IPS-15b (cell line): ENCODE results near the gene ARSG.

Experiments used
- H3K27me3 ChIP-seq: one replicate; pipeline ENCODE4 v1.6.1; 2013; ENCODE audit warnings: low read length; ENCODE audit not compliant: control insufficient read depth, insufficient read depth
- H3K36me3 ChIP-seq: one replicate; pipeline ENCODE4 v1.6.1; 2013; ENCODE audit warnings: low read length; ENCODE audit not compliant: control insufficient read depth, insufficient read depth
- H3K4me1 ChIP-seq: one replicate; pipeline ENCODE4 v1.6.1; 2013; ENCODE audit warnings: mild to moderate bottlenecking, low read length; ENCODE audit not compliant: control insufficient read depth, insufficient read depth
- H3K4me3 ChIP-seq: one replicate; pipeline ENCODE4 v1.5.1; 2013; ENCODE audit warnings: low read depth, low read length
- H3K9ac ChIP-seq: one replicate; pipeline ENCODE4 v1.6.1; 2013; ENCODE audit warnings: low read depth, mild to moderate bottlenecking, low read length
- H3K9me3 ChIP-seq: one replicate; pipeline ENCODE4 v1.6.1; 2013; ENCODE audit warnings: mild to moderate bottlenecking, low read length; ENCODE audit not compliant: control insufficient read depth, insufficient read depth

Gene ARSG

DNA sequence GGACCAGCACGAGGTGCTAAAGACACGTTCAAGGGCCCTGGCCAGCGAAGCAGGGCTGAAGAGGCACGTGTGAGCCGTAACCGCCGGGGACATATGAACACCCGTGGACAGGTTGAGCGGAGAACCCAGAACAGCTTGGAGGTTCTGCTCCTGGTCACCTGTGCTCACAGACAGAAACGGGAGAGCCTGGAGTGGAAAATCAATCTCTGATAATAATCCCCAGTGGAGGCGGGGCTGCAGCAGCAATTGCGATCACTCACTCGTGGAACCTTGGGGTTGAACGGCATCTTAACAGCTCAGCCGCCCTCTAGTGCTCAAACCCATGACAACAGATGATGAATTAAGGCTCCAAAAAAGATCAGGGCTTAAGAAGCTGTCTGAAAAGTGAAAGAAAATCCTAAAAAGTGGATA, 140.4 kb downstream of the ARSG start:
- H3K4me3 ChIP-seq: no peak overlapping the region
- H3K9ac ChIP-seq: no peak overlapping the region
- no peaks in the 10 kb centered on the region for H3K4me1 ChIP-seq
- H3K9me3 ChIP-seq: no peaks in the 10 kb centered on the region
- peaks cover 9% of the 10 kb centered on the region for H3K36me3 ChIP-seq
- no peaks in the 10 kb centered on the region for H3K27me3 ChIP-seq

DNA sequence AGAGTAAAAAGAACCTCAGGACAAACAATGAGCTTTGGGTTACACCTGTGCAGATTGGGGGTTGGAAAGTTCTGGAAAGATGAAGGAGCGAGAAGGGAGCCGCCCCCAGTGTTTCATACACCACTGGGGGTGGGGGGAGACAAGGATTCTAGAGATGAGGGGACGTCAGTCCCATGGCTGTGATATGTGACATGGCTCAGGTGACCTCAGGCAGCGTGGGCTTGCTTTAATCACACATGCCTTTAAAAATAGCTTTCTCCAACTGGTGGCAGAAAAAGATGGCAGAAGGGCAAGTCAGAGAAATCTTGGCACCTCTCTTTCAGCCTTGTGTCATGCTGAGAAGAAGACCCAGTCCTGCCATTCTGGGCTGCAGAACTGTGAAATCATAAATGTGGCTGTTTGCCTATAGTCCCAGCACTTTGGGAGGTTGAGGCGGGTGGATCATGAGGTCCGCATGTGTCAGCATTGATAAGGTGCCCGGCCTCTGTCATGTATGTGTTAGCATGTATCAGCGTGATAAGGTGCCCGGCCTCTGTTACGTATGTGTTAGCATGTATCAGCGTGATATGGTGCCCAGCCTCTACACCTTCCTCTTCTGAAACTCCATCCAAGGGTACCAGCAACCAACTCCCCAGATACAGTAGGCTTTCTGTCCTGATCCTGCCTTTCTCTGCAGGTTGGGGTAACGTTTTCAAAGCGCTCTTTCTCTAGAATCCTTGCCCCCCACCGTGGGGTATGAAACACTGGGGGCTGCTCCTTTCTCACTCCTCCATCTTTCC, 141.0 kb downstream of the ARSG start:
- Histone ChIP-seq H3K4me3 (no peak overlapping the region), H3K27me3 (no peaks in the 10 kb centered on the region), H3K4me1 (no peaks in the 10 kb centered on the region), H3K36me3 (peaks cover 9% of the 10 kb centered on the region), H3K9me3 (no peaks in the 10 kb centered on the region), H3K9ac (no peak overlapping the region)

DNA sequence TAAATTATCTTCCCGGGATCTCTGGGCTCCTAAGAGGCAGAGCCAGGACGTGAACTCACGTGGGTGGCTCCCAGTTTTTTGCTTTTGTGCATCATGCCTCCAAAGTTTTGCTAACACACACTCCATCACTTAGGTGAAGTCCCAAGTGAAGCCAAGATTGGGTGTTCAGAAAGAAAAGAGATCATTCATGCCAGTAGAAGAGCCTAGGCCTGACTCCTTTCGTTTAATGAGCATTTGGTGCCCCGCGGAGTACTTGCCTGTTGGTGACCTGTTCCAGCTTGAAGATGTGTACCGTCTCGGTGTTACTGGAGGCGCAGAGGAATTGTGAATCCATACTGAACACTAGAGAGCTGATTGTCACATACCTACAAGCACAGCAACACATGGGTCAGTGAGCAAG, 141.9 kb downstream of the ARSG start:
- no peak overlapping the region for H3K4me3 ChIP-seq
- no peaks in the 10 kb centered on the region for H3K9me3 ChIP-seq
- H3K27me3 ChIP-seq: no peaks in the 10 kb centered on the region
- no peak overlapping the region for H3K9ac ChIP-seq
- no peaks in the 10 kb centered on the region for H3K4me1 ChIP-seq
- H3K36me3 ChIP-seq: peaks cover 9% of the 10 kb centered on the region

DNA sequence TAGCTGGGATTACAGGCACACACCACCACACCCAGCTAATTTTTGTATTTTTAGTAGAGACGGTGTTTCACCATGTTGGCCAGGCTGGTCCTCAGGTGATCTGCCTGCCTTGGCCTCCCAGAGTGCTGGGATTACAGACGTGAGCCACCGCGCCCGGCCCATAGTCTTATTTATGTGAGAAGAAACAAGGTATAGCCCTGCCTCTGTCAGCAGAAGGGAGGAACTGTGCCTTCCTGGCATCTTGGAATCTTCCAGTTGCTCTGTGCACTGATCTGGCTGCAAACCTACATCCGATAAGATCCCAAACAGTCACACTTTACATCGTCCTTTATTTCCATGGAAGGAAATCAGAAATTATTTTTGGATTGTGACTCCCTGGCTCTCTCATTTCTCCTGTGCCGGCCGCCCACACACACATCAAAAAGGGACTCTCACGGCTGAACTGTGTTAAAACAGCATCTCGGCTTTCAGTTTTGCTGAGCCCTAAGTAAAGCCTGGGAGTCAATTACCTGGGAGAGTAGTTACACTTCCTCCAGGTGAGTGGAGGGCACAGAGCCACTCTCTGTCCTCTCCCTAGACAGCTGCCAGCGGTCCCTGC, 142.7 kb downstream of the ARSG start:
- Histone ChIP-seq H3K9me3 (no peaks in the 10 kb centered on the region), H3K27me3 (no peaks in the 10 kb centered on the region), H3K4me1 (no peaks in the 10 kb centered on the region), H3K36me3 (peaks cover 9% of the 10 kb centered on the region), H3K9ac (no peak overlapping the region), H3K4me3 (no peak overlapping the region)

DNA sequence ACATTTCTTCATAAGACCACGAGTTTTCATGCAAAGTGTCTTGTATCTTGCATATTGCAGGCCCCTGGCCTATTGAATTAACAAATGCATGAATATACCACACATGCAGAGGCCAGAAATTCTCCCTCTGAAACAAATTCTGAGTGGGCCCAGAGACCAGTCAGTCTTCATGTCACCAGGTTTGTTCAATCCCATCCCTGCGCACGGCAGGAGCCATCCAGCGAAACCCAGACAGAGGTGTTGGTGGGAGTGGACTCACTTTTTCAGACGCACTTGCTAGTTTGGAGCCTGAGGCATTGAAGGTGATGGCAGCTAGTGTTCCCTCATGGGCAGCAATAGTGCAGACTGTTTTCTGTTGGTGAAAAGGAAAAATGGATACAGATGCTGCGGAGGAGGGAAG, 144.1 kb downstream of the ARSG start:
- Histone ChIP-seq H3K27me3 (no peaks in the 10 kb centered on the region), H3K4me1 (no peaks in the 10 kb centered on the region), H3K36me3 (peaks cover 9% of the 10 kb centered on the region), H3K9me3 (no peaks in the 10 kb centered on the region), H3K9ac (no peak overlapping the region), H3K4me3 (no peak overlapping the region)

DNA sequence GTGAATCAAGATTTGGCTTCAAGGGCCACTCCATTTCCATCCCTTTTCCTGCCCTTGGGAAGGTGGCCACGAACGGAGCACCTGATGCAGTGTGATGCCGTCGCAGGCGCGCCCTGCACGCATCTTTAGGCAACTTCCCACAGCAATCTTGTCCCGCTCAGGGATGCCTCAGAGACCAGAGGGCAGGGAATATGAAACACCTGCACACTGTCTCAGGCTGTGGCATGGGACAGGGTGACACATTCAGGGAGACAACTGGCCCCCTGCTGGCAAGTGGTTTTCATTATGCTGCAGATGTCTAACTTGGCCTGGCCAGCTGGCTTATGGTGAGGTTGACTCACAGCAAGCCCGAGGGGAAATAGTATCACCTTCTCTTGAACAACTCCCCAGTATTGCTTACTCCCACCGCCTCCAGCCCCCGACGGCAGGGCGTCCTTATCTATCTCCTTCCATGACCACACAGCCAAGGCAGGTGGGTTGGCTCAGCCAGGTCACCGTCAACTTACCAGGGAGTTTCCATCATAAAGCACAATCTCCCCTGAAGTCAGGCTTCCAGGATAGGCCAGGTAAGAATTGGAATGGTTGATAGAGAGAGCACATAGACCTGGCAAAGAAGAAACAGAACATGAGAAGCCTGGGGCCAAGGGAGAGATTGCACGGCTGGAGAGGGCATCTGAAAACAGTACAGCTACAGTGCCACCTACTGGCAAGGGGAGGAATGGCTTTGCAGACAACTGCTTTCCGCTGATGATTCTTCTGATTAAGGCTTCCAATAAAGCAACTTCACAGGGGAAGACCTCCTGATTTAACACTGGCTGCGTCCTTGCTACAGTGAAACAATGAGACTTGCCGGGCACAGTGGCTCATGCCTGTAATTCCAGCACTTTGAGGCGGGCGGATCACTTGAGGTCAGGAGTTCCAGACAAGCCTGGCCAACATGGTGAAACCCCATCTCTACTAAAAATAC, 144.9 kb downstream of the ARSG start:
- Histone ChIP-seq H3K9me3 (no peaks in the 10 kb centered on the region), H3K4me3 (no peak overlapping the region), H3K27me3 (no peaks in the 10 kb centered on the region), H3K9ac (no peak overlapping the region), H3K4me1 (no peaks in the 10 kb centered on the region), H3K36me3 (peaks cover 9% of the 10 kb centered on the region)

DNA sequence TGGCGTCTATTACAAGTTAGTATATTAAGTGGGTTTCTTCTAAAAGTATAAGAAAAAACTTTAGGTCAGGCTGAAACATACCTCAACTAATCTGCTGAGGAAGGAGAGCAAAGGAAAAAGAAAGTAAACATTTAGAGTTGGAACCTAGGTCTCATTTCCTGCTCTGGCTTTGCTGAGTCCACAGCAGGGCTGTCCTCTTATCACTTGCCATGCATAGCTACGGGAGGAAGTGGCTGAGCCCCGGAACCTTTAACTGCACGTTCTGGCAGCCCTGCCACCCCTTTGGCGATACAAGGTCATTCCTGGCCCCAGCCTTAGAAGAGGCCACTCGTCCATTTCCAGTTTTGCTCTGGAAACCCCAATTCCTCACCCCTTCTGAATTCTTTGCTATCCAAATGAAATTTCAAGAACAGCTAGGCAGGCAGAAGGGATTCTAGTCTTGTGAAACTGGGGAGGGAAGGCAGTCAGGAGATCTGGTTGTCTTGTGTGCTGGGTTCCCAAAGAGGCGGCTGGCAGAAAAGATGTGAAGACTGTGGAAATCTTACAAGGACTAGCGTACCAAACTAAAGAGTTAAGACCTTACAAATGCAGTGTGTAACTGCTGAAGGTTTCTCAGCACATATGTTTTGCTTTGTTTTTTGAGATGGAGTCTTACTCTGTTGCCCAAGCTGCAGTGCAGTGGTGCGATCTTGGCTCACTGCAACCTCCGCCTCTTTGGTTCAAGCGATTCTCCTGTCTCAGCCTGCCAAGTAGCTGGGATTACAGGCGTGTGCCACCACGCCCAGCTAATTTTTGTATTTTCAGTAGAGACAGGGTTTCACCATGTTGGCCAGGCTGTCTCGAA, 146.9 kb downstream of the ARSG start:
- no peaks in the 10 kb centered on the region for H3K4me1 ChIP-seq
- peaks cover 8% of the 10 kb centered on the region for H3K36me3 ChIP-seq
- no peaks in the 10 kb centered on the region for H3K9me3 ChIP-seq
- no peak overlapping the region for H3K4me3 ChIP-seq
- H3K9ac ChIP-seq: no peak overlapping the region
- no peaks in the 10 kb centered on the region for H3K27me3 ChIP-seq

DNA sequence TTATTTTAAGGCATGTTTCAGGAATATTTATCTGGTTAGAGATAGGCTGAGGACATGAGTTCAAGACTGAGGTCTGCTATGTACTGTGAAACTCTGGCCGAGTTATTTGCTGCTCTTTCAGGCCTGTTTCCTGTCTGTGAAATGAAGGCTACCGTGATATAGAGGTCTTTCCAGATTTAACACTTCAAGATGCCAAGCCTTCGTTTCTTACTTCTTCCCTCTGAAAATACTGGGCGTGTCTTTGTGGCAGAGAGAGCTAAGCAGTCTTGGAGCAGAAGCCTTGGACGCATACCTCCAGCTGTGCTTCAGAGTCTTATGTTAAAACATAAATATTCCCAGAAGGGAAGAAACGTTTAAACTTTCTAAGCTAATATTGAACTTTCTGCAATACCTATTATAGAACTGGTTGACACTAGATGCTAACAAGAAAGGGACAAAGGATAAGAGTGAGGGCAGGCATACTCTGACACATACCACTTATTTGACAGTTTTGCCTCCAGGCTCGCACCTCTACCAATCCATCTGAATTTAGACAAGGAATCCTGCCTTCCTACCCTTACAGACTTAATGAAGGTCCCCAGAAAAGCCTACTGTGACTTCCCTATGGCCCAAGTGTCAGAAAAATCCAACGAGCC, 148.5 kb downstream of the ARSG start:
- Histone ChIP-seq H3K9ac (no peak overlapping the region), H3K27me3 (no peaks in the 10 kb centered on the region), H3K4me1 (no peaks in the 10 kb centered on the region), H3K4me3 (no peak overlapping the region), H3K9me3 (no peaks in the 10 kb centered on the region), H3K36me3 (peaks cover 6% of the 10 kb centered on the region)

DNA sequence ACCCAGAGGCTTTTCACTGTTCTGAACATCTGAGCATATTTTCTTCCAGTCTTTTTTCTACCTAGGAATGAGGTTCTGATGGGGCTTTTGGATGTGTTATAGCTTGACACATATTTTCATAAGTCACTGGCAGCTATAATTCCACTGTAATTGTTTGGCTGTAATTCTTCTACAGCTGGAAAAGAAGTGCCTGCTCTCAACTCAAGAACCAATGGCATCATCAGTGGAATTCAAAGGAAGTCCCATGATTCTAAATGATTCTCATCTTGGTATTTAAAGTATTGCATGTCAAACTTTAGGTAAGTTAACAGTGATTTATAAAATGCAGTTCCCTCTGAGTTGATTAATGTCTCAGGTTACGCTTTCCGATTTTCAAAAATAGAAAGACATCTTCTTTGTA, 149.2 kb downstream of the ARSG start:
- Histone ChIP-seq H3K4me1 (no peaks in the 10 kb centered on the region), H3K27me3 (no peaks in the 10 kb centered on the region), H3K9me3 (no peaks in the 10 kb centered on the region), H3K4me3 (no peak overlapping the region), H3K36me3 (peaks cover 2% of the 10 kb centered on the region), H3K9ac (no peak overlapping the region)

DNA sequence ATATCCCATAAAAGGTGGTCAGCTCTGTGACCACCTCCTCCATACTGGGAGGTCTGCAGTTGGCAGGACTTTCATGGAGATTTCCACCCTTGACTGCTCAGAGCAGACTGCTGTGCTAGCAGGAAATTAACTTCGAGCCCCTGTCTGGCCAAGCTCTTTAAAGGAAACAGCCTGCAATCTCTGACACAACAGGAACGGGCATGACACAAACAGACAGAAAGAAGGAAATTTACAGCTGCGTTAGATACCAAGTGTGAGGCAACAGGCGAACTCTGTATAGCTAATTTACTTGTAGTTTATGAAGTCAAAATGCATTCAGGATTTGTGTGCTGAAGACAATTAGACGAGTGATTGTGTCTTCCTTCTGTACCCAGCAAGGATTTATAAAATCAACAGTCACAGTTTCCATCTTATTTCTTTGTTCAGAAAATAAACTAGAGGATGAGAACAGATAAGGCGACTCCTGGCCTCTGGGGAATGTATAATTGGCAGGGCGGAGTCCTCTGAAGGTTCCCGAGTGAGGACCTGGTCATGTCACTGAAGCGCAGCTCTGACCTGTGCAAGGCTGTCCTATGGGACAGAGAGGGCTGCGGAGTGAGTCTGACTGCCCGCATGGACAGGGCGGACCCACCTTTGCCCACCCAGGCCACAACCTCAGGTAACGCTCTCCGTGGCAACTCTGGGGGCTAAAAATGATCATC, 149.9 kb downstream of the ARSG start:
- Histone ChIP-seq H3K4me3 (no peak overlapping the region), H3K9me3 (no peaks in the 10 kb centered on the region), H3K36me3 (no peaks in the 10 kb centered on the region), H3K27me3 (no peaks in the 10 kb centered on the region), H3K4me1 (no peaks in the 10 kb centered on the region), H3K9ac (no peak overlapping the region)
